ENCODE results near the gene INO80C.

DNA sequence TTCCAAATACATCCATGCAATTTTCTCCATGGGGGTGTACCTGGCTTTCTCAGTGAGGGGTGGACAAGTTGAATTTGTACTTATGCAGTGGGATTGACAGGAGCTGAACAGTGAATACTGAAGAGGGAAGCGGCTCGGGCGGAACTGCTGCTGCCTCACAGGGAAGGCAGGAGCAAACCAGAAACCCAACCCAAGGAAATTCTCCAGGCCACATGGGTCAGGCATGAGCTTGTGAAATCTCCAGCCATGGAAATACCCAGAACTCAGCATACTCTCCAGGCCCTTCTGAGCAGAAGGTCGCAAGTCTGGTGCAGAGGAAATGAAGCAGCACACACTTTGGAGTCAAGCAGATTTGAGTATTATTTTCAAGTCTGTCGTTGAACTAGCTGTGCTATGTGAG lies 26.5 kb upstream of the INO80C start:
- TF ChIP-seq POLR2AphosphoS5 (IDR thresholded peaks at IDR 0.05) (no peak), POLR2A (IDR thresholded peaks at IDR 0.05) (no peak)
